CD4-positive, alpha-beta T cell treated with Interferon gamma for 1 hour (primary cell): ENCODE measurements around the gene ITM2C.

Source experiments
- DNase-seq: peaks from one replicate; pipeline ENCODE4 v3.0.0-alpha.2; 2020

Gene ITM2C

DNA sequence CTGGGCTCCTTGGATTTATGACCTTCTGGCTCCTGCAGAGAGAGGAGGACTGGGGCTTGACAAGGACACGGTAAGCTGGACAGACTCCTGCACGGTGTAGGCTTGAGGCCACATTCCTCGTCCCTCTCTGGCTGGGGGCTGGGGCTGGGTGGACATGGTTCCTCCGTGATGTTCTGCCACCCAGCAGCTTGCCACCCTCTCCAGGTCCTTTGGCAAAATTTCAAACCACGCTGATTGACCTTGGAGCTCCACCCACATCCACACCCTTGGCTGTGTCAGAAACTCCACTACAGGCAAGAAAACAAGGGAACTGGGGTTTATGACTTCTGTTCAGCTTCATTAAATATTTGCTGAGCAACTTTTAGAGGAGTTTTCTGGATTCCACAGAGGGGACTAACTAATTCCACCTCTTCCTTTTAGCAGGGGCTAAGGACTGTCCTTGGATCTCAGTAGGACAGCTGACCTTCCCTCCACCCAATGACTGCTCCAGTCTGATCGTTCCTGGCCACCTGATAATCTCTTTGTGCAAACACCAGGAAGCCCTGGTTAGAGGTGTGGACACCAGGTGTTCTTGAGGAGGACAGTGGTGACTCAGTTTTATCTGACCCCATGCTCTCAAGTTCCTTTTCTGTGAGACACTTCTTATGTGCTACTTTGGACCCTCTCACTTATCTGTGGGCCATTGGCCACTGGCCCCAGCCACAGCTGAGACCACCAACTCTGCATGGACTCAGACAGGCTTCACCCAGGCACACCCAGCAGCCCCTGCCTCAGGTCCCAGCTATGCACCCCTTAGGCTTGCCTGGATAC, 31.0 kb downstream of the ITM2C start:
- DNase-seq, result no peak

DNA sequence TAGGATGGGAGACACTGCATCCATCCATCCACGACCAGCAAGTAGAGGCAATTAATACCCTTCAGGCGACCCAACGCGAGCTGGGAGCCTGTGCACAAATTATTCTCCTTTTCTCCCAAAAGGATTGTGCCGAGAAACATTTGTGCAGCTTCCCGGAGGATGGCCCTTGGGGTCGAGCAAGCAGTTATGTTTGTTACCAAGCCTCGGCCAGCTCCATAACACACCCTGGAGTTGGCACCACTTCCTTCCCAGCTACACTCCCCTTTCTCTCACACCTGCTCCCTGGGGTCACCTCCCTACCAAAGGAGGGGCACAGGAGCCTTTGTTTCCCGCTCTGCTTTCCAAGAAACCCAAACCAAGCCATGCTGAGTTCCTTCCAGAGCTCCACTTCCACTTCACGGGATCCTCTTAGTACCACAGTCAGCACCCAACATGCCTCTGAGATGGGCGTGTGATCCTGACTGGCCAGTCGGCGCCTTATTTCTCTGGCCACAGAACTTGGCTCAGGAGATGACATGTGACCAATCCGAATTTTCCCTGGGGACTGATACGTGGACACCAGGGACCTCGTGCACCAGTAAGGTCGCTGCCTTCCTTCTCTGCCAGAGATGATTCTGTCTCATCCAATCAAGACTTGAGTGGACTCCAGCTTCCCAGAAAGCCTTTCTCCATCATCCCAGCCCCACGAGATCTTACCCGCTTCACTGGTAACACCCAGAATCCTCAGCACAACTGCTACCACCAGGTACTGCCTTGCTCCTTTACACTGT, 31.8 kb downstream of the ITM2C start:
- no peak for DNase-seq

DNA sequence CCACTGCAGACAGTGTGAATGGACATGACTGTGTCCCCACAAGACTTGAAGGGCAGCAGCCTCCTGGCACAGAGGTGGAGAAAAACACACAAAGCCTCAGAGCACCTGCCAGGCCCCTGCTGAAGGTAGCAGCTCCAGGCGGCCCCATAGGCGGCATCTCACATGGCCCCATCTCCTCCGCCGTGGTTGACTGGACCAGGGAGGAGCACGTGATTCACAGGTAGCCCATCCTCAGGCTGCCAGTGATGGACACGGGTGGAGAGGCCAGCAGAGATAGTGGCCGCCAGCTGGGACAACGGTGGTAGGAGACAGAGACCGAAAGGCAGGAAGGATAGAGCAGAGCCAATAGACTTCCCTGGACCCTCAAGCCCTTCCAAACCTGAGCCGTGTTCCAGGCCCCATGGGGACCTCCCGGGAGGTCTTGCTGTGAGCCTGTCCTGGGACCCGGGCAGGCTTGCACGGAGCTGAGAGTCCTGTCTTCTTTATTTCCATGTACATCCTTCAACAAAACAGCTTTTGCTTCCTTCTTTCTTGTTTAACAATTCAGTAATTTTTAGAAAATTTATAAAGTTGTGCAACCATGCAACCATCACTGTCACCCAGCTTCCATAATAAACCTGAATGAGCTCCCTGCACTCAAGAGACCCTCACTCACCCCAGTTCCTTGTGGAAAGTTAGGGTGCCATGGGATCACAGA, 33.4 kb downstream of the ITM2C start:
- DNase-seq, result no peak

DNA sequence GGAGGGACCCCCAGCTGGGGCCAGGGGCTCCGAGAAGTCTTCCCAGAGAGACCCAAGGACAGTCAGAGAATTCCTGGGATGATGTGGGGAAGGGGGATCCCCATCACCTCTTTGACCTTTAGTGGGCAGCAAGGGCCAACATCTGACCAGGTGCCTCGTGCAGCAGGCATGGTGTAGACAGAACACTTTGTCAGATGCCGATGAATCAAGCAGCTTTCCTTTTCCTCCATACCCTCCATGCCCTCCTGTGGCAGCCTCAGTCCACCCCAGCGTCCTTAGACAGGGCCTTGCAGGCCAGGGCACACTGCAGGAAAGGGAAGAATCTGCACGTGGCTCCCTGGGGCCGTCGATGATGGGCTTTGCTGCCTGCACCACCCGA, 34.0 kb downstream of the ITM2C start:
- DNase-seq, result no peak

DNA sequence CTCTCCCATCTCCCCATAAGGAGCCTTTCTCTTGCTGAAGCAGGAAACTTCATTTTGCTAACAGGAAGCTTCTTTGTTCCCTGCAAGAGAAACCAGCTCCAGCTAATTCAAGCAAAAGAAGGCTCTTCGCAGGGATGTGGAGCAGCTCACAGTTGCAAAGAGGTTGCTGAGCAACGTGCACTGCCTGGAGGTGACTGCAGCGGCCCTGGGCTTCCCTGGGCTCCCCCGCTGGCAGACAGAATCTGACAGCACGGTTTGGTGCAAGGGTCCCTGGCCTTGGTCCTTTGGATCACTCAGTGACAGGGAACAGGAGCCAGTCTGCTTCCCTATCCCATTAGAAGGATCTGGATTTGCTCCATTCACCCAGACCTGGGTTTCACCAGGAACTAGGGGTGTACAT, 34.5 kb downstream of the ITM2C start:
- DNase-seq, result no peak

DNA sequence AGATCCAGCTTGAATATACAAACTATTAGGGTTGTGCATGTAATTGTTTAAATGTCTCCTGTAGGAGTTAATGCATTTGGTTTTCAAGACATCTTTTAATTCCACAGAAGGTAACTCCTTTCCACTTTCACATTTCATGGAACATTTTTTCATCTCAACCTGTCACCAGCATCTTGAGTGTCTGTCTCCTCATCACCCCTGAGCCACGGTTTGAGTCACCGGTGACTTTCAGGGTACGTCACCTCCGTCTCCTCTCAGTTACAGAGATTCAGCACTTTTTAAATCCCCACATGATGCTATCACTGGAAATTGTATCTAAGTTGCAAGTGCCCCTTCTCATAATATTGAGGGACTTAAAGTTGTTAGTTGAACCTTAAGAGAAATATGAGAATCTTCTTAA, 35.0 kb downstream of the ITM2C start:
- no peak for DNase-seq

DNA sequence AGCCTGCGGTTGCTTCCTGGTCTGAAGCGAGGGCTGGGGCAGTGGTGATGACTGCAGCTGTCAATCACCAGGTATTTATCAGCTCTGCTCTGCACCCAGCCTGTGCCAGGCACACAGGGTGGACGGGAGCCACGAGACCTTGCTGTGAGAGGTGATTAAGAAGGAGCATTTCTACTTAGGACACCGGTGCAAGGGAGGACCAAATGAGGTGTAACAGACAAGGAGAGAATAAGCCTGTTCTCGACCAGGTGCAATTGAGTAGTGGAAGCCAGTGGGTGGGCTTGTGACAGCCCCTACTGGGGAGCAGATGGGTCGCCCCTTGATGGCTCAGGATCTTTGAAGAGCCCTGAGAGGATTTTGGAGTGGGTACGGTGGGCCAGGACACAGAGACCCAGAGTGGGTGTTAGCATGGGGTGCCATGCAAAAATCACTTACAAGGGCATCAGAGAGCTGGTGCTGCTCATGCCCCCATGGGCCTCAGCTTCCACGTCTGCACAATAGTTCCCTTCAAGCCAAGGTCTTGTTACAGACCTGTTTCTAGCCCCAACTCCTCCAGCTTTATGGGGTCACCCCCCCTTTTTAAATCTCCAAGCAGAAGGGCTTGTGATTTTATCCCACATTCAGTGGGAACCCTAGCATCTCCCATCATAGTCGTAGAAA, 35.7 kb downstream of the ITM2C start:
- no peak for DNase-seq

DNA sequence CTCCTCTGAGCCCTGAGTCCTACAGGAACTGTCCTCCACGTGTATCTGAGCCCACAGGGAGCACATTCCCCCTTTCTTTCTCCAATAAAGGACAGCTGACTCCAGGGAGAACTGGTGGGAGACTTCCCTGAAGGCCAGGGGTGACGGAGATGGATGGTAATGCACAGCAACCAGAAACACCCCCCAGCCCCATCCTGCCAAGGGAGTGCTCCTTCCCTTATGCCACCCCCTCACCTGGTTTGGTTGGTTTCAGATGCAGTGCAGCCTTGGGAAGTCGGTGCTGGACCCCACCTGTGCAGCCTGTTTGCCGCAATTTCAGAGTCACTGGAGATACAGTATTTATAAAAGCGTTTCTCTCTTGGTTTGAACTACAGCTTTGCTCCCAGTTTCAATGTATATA, 36.3 kb downstream of the ITM2C start:
- DNase-seq, result no peak

DNA sequence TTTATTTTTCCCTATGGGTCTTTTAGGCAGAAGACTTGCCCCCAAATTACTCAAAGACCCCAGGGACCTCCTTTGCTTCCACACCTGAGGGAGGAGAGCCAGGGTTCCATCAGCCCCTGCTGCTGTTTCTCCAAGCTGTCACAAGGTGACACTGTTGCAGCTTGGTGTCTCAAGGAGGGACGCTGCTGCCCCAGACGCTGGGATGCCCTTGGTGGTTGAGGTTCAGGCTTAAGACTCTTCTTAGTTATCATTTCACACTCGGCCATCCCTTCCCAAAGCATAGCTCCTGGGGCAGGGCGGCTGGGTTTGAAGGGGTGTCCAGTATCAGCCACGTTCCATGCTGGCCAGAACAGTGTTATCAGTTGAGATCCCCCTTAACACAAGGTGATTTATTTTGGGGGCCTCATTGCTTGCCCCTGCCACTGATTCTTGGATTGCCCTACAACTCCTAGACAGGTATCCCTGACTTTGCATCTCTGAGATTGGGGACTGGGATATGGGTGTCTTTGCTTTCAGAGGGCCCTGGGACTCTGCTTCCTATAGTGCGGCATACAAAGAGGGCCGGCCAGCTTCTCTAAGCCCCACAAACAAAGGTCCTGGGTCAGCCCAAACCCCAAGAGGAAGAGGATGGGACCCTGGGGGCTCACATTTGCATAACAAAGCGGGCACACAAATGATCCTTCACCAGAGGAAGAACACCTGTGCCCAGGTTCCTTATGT, 37.6 kb downstream of the ITM2C start:
- peak; percentile 29 for DNase-seq

DNA sequence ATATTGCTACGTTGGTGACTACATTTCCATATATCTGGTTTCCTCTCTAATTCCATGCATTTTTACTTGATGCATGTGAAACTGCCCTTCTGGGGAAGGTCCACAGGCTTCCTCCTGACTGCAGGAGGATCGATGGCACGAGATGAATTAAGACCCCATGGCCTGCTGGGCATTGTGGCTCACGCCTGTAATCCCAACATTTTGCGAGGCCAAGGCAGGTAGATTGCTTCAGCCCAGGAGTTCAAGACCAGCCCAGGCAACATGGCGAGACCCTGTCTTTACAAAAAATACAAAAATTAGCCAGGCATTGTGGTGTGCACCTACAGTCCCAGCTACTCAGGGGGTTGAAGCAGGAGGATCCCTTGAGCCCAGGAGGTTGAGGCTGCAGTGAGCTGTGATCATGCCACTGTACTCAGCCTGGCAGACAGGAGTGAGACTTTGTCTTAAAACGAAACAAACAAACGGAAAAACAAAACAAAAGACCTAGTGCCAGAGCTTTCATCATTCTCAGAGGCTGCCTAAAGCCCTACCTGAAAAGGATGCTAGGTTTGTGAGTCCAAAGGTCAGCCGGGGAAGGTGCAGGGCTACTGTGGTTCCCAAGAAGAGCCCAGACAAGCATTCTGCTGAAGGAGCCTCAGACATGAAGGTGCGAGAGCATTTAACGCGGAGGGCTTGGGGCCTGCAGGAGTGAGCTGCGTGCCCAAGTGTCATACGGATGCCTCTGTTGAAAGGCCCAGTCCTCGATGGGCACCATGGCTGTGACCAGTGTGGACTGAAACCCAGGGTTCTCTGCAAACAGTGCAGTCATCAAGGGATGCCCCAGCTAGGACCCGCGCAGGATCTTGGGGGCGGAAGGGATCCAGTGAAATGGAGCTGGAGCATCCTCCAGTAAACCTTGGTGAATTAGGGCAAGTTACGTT, 38.7 kb downstream of the ITM2C start:
- no peak for DNase-seq

DNA sequence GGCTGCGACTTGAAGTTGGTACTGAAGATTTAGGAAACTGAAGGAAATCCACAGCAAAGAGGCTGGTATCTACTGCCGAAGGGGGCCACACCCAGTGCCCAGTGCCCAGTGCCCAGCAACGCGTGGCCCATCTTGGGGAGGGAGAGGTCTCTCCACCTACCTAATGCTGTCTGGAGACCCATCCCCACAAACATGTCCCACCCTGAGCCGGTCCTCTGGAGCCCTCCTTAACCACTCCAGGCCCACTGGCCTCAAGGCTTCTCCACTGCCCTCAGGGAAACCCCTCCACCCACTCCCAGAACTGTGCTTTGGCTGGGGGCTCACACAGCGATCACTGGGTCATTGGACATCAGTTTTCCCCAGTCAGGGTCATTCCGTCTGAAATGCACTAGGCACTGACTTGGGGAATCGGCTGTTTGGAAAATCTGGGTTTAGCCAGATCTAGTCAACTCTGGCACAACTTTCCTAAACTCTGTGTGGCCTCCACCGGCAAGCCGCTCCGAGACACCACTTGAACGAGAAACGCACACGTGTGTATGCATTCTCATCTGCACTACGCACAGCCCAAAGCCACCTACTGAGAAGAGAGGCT, 40.2 kb downstream of the ITM2C start:
- DNase-seq, result no peak

DNA sequence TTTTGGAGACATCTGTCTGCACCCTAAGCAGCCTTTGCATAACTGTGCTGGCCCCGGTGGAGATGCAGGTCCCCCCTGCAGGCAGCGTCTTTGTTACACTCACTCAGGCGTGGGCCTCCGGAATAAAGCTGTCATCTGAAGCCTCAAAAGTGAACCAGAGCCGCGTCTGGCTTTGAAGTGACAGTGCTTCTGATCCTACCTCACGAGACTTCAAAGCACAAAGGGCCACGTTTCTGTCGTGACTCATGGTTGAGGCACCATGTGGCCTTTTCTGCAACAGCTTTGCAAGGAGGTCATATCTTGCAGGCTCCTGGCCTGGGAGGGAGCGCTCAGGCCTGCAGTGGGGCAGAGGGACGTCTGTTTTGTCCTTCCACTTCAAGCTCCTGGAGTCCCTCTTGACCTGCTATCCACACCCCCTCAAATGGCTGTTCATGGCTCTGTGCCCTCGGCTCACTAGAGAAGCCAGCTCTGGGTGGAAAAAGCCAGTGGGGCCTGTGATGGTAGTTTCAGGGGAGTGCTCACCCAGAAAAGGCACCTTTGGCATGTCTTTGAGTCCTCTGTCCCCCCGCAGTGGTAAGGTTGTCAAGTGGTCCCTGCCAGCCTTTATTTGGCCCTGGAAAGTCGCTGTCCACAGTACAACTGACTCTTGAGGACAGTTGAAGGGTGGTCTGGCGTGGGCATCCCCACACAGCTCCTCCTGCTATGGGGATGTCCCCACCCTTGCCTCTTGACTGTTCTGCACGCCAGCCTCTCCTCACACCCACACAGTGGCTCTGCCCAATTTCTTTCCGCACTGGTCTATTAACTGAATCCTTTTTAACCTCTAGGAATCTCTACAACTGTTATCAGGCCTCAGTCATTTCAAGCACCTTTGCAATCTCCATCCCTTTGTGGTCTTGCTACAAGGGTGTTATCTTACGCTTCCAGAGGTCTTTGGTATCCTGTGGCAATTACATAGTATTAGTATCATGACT, 41.0 kb downstream of the ITM2C start:
- DNase-seq, result peak; percentile 58

DNA sequence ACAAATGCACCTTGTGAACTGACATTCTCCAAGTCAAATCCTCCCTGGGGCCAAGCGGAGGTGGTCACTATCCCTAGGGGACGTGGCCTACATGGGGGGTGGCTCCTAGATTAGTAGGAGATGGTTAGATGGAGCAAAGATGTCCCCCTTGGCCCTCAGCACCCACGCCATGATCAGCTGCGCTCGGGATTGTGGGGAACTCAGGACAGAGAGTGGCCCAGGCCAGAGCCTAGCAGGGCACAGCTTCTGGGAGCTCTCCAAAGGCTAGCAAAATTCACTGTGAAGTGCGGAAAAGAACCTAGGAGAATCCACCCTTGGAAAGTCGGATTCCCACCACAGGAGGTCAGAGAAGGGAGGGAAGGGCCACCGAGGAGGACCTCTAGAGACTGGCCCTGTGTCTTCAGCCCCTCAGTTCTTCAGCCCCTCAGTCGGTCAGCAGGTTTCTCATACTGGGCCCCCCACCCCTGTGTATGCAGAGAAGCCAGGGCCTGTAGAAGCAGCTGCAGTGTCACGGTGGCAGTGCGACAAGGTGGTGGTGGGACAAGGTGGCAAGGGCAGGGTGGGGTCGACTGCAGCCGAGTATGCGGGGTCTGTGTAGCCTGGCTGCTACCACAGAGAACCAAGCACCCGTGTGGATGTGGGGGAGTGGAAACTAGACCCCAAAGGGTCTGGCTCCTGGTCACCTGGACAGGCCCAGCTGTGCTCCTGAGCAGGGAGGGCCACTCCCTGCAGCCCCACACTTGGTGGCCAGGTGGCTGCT, 41.9 kb downstream of the ITM2C start:
- no peak for DNase-seq

DNA sequence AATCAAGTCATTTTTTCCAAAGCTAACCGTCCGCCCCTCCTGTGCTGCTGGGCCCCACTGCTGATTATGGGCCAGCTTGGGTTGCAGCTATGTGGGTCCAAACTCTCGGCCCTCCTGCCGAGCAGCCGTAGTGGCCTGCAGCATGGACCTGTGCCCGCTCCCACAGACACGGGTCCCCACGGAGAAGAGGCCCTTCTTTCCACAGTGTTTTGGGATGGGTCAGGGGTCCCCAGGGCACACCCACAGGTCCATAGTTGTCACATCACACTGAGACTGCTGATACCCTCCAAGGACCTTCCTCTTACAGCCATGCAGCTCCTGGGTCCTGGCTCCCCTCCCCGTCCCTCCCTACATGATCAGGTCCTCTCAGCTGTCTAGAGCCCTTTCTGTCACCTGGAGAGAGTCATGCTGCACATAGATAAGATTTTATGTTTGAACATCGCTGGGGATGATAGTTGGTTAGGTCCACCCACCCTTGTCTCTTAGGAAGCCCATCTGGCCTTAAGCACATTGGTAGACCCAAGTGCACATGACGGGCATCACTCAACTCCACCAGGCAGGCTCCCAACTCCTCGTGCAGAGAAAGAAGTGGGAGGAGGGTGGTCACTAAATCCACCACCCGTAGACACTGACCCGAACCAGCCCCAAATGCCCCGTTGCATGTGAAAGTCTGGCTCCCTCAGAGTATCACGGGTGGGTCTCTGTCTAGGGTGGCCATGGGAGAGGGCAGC, 42.8 kb downstream of the ITM2C start:
- DNase-seq, result no peak

DNA sequence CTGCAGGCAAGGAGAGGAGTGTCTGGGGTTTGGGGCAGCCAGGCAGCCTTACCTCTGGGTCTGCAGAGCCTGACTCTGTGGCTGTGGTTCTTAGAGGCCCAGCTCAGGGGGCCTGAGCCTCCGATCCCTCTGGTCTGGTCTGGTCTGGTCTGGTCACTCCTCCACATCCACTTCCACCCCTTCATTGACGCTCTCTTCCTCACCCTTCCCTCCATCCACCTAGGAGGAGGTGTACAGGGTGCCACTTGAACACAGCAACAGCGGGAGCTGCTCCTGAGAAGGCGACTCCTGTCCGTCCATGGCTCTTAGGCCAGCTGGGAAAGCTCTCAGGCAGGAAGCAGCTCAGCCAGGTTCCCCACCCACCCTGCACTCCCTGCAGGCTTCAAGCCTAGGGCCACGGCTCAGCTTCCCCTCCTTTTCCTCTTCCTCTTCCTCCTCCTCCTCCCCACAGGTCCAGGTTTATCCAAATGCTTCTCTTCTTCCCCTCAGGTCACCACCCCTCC, 43.4 kb downstream of the ITM2C start:
- DNase-seq, result no peak

DNA sequence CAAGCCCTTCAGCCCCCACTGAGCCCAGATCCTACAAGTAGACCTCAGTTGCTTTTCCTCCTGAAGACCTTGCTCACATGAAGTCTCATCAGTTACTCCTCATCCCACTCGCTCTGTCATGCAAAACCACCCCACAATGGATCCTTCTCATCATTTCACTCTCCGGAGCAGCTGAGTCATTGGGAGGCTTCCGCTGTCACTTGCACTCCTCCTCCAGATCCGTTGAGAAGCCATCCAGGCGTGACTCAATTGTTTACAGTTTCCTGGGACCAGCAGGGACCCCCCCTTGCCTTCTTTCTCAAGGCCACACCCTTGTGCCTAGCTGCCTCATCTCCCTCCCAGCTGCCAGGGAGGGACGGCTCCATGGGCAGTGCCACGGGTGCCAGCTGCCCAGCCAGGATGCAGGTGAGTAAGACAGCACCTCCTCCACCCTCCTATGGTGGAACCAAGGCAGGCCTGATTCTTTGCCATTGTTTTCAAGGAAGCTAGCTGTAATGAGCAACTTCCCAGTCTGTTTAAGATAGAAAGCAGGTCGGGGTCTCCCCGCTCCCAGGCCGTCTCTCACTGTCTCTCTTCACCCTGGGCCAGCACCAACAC, 44.0 kb downstream of the ITM2C start:
- DNase-seq, result no peak

DNA sequence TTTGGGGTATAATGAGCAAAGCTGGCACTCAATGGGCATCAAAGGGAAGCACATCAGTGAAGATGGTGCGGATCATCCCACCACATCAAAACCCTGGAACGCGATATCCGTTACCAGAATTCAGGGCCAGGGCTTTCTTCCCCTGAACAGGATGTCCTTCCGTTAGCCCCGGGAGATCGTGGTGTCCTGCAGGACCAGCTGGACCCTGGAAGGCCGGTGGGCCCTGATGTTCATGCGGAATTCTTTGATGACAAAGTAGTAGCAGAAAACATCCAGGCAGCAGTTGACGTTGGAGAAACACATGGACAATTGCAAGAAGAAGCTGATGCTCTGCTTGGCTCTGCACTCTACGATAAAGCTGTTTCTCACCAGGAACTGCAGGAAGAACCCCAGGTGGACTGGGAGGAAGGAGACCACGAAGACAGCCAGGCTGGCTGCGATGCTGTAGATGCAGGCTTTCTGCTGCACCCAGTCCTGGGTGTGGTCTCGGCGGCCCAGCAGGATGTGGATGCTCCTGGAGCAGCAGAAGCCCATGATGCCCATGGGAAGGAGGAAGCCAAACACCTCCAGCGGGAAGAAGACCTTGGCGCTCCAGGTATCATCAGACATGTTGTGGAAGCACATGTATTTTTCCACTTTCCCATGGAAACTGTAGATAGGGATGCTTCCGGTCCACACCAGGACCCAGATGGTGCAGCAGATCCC, 45.3 kb downstream of the ITM2C start:
- no peak for DNase-seq
